ENCODE results near the gene FZR1. TPM values are rescaled to one million over a fixed set of nuclear protein-coding genes. Genes with fewer than 3 reads are reported as not detected.

Gene FZR1
- total RNA-seq, 2 donors from 2014 or later: 32.2 to 64.9 TPM

DNA sequence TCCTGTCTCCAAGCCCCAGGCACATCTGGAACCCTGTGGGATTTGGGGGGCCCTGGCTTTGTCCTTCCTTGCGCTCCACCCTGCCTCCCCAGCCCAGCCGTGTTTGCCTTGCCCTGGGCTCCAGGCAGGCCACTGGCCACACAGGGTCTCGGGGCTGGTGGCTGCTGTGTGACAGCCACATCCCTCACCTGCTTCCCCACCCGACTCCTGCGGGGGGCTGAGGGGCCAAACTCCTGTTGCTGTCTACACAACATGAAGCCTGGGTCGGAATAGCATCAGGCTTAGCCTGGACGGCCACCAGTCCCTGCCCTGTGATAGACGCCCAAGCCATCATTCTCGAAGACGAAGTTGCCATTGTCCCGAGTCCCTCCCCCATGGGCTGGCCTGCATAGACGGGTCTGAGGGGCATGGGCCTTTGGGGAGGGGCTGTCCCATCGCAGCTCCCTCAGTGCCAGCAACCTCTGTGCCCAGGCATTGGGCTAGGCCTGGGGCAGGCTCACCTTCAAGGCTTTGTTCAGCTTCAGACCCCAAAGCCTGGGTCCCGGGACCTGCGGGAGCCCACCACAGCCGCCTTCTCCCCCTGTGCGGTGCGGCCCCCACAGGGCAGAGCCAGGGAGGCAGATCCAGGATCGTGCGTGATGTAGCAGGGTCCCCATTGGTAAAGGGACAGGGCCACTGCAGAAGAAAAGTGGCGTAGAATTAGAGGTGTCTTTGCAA is 17.4 kb downstream of the FZR1 start:
- Histone ChIP-seq H3K4me3 (no peak overlapping the region), H3K36me3 (peaks cover 9 to 23% of the 10 kb centered on the region in 2 donors), H3K27me3 (replicated peaks; ENCODE audit: insufficient read depth) (no peaks in the 10 kb centered on the region), H3K9me3 (no peaks in the 10 kb centered on the region), H3K27ac (no peak overlapping the region), H3K4me1 (replicated peaks) (no peaks in the 10 kb centered on the region)
- WGBS: 83% methylated on average over 14 of the region's 21 CpGs
- intact Hi-C loops (cut with DNase I): no loop called here
- DNase-seq (ENCODE audit: low spot score): no peak
- no peak for TF ChIP-seq POLR2A (IDR thresholded peaks at IDR 0.05)
- TF ChIP-seq, protein P1, sequence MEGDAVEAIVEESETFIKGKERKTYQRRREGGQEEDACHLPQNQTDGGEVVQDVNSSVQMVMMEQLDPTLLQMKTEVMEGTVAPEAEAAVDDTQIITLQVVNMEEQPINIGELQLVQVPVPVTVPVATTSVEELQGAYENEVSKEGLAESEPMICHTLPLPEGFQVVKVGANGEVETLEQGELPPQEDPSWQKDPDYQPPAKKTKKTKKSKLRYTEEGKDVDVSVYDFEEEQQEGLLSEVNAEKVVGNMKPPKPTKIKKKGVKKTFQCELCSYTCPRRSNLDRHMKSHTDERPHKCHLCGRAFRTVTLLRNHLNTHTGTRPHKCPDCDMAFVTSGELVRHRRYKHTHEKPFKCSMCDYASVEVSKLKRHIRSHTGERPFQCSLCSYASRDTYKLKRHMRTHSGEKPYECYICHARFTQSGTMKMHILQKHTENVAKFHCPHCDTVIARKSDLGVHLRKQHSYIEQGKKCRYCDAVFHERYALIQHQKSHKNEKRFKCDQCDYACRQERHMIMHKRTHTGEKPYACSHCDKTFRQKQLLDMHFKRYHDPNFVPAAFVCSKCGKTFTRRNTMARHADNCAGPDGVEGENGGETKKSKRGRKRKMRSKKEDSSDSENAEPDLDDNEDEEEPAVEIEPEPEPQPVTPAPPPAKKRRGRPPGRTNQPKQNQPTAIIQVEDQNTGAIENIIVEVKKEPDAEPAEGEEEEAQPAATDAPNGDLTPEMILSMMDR (IDR thresholded peaks at IDR 0.05): no peak
- no peak for TF ChIP-seq POLR2AphosphoS5 (IDR thresholded peaks at IDR 0.05)

DNA sequence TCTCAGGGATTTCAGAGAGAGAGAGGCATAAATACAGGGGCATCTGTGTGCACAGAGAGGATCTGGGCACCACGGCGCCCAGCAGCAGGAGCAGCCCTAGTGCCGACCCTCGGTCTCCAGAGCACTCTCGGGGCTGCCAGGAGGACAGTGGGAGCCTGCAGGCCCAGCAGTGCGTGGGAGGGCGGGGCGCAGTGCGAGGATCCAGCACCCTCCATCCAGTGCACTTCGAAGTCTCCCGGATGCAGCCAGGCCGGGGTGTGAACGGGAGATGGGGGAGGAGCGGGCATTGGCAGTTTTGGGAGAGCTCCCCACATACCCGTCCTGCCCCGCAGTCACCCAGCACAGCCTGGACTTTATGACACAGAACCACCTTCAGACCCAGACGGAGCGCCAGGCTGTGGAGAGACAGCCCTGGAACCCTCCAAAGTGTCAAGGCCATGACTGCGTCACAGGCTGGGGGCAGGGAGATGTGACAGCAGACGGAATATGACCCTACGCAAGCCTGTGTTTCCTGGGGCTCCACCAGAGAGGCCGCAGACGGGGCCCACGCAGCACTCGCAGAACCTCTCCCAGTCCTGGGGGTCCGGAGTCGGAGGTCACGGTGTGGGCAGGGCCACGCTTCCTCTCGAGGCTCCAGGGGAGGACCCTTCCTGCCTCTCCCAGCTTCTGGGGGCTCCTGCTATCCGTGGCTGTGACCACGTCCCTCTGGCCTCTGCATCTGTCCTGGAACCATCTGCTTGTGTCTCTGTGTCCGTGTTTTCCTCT is 18.1 kb downstream of the FZR1 start:
- H3K36me3 ChIP-seq: peaks cover 9 to 23% of the 10 kb centered on the region in 2 donors
- no peaks in the 10 kb centered on the region for H3K4me1 ChIP-seq (replicated peaks)
- DNase-seq (ENCODE audit: low spot score): no peak
- no peak for TF ChIP-seq POLR2AphosphoS5 (IDR thresholded peaks at IDR 0.05)
- TF ChIP-seq, protein P1 (IDR thresholded peaks at IDR 0.05): no peak
- no peak for TF ChIP-seq POLR2A (IDR thresholded peaks at IDR 0.05)
- no peaks in the 10 kb centered on the region for H3K27me3 ChIP-seq (replicated peaks; ENCODE audit: insufficient read depth)
- H3K9me3 ChIP-seq: no peaks in the 10 kb centered on the region
- 93% methylated on average over 33 of the region's 33 CpGs for WGBS
- H3K27ac ChIP-seq: no peak overlapping the region
- H3K4me3 ChIP-seq: no peak overlapping the region
- intact Hi-C loops (cut with DNase I): no loop called here

DNA sequence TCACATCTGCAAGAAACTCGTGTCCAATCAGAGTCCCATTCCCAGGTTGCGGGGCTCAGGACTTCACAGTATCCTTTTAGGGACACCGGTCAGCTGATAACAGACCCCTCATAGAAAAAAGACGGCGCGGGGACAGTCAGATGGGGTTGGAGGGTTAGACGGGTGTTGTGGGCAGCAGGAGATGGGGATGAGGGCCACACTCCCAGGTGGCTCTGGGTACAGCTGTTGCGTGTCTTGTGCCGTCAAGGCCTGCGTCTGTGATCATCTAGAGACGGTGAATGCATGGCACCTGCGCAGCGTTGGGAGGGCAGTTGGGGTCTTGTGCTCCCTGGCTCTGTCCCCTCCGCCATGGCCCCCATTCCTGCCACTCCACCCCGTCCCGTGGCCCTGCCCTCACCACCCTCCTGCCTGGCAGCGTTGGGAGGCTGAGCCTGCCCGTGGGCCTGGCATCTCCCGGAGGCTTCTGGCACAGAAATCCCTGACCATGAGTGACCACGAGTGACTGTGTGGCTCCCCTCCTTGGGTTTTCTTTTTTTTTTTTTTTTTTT is 18.9 kb downstream of the FZR1 start:
- Histone ChIP-seq H3K27me3 (replicated peaks; ENCODE audit: insufficient read depth) (no peaks in the 10 kb centered on the region), H3K4me1 (replicated peaks) (no peaks in the 10 kb centered on the region), H3K9me3 (no peaks in the 10 kb centered on the region), H3K27ac (no peak overlapping the region), H3K36me3 (peaks cover 9 to 23% of the 10 kb centered on the region in 2 donors), H3K4me3 (no peak overlapping the region)
- no peak for DNase-seq (ENCODE audit: low spot score)
- TF ChIP-seq POLR2AphosphoS5 (IDR thresholded peaks at IDR 0.05): no peak
- TF ChIP-seq POLR2A (IDR thresholded peaks at IDR 0.05): no peak
- TF ChIP-seq, protein P1 (IDR thresholded peaks at IDR 0.05): no peak
- 97% methylated on average over 19 of the region's 20 CpGs for WGBS
- intact Hi-C loops (cut with DNase I): no loop called here

DNA sequence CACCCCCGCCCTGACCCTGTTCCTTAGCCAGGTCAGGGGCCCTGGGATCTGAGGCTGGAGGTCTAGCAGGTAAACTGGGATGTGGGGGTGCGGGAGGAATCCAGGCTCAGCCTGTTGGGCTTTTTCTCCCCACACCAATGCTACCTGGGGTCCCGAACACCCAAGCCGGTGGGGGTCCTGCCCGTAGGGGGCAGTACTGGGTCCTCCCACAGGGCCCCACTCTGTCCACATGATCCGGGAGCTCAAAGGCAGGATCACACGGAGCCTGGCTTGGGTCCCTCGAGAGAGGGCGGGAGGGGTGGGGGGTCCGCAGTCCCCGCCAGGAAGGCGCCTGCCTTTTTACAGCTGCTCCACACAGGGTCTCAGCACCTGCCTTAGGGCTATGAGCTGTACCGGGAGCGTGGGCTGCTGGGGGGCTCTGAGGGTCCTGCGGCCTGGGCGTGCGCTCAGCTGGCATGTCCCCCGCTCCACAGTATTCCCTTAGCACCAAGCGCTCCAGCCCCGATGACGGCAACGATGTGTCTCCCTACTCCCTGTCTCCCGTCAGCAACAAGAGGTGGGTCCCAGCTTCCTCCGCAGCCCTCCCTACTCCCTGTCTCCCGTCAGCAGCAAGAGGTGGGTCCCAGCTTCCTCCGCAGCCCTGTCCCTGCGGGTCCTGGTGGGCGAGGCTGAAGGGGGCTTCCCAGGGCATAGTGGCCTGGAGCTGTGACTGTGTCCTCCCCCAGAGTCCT is 20.6 kb downstream of the FZR1 start:
- 91% methylated on average over 28 of the region's 28 CpGs for WGBS
- intact Hi-C loops (cut with DNase I): no loop called here
- H3K36me3 ChIP-seq: peaks cover 18 to 23% of the 10 kb centered on the region in 2 donors

More for the DNA sequence above, 20.6 kb downstream of the FZR1 start:
- Histone ChIP-seq H3K4me3 (no peak overlapping the region), H3K9me3 (no peaks in the 10 kb centered on the region), H3K27me3 (replicated peaks; ENCODE audit: insufficient read depth) (no peaks in the 10 kb centered on the region), H3K27ac (no peak overlapping the region), H3K4me1 (replicated peaks) (no peaks in the 10 kb centered on the region)
- DNase-seq (ENCODE audit: low spot score): no peak
- no peak for TF ChIP-seq POLR2A (IDR thresholded peaks at IDR 0.05)
- no peak for TF ChIP-seq POLR2AphosphoS5 (IDR thresholded peaks at IDR 0.05)
- TF ChIP-seq, protein P1 (IDR thresholded peaks at IDR 0.05): no peak

Data from prostate gland (tissue), 2 donors.